OCI-LY3 (cell line): ENCODE measurements around the gene PAPSS1.

Experiments used
- EZH2phosphoT487 ChIP-seq: fragments of 200-600 bp; shearing (Covaris generic); IDR thresholded peaks from 2 replicates; pipeline ENCODE4 v1.6.1; 2018; ENCODE audit warnings: antibody characterized with exemption, mixed run types, low read depth
- TF ChIP-seq, protein P1 (sequence below): fragments of 200-600, 300-600 bp; sonication (generic); IDR thresholded peaks from 2 replicates; pipeline ENCODE4 v1.5.1; 2014; ENCODE audit warnings: antibody characterized with exemption, low read length, low read depth

GRCh38 chr4:107699466-107700206, 20.4 kb downstream of the PAPSS1 start:
- TF ChIP-seq, protein P1, sequence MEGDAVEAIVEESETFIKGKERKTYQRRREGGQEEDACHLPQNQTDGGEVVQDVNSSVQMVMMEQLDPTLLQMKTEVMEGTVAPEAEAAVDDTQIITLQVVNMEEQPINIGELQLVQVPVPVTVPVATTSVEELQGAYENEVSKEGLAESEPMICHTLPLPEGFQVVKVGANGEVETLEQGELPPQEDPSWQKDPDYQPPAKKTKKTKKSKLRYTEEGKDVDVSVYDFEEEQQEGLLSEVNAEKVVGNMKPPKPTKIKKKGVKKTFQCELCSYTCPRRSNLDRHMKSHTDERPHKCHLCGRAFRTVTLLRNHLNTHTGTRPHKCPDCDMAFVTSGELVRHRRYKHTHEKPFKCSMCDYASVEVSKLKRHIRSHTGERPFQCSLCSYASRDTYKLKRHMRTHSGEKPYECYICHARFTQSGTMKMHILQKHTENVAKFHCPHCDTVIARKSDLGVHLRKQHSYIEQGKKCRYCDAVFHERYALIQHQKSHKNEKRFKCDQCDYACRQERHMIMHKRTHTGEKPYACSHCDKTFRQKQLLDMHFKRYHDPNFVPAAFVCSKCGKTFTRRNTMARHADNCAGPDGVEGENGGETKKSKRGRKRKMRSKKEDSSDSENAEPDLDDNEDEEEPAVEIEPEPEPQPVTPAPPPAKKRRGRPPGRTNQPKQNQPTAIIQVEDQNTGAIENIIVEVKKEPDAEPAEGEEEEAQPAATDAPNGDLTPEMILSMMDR, result no peak
- TF ChIP-seq EZH2phosphoT487, result no peak
